Spleen (tissue), 7 donors: Measurements from ENCODE around the gene TYMP.

Experiments
- CTCF ChIP-seq, 11 experiments: fragments of 200-600 bp in 7 of 11; fragments of 450-650 bp in 4 of 11; sonication (generic) in 4 of 11; IDR thresholded peaks in 8 of 11; conservative IDR thresholded peaks in 3 of 11; 1 replicate in 7 of 11; 2 replicates in 4 of 11; pipeline versions ENCODE4 v1.4.0 to v1.8.0; 2016 to 2021; ENCODE audit warnings: antibody characterized with exemption in 11 of 11, inconsistent platforms in 4 of 11, mild to moderate bottlenecking in 1 of 11
- POLR2A ChIP-seq, 3 donors: fragments of 450-650 bp; IDR thresholded peaks; one replicate each; pipeline ENCODE4 v1.5.1; 2017; ENCODE audit warnings: antibody characterized with exemption in 3 of 3, mild to moderate bottlenecking in 1 of 3
- POLR2AphosphoS5 ChIP-seq, 3 donors: sonication (generic); formaldehyde crosslinking; IDR thresholded peaks; one replicate each; pipeline ENCODE4 v1.5.1; 2017; ENCODE audit warnings: antibody characterized with exemption in 3 of 3
- donor health status: DM: no; HTN: no; CAD: no; lungs with moderate emphysema.
- donor health status: DM: no; HTN: no; CAD: no.
- donor health status: DM: no; HTN: no; CAD: no.

DNA sequence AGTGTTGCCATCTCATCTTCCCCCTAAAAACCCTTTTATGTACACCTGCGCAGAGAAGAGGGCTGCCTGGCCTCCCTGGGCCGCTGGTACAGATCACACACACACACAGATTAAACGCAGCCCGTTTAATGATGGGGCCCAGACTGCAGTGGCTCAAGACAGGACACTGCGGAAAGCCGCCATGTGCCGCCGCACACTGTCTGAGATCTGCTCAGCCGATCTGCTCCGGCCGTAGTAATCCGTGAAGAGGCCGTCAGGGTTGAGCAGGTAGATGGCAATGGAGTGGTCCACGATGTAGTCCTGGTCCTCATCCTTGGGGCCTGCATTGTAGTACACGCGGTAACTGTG lies 6.4 kb downstream of the TYMP start:
- no peak for TF ChIP-seq POLR2AphosphoS5 (IDR thresholded peaks at IDR 0.05)
- TF ChIP-seq CTCF (IDR thresholded peaks at IDR 0.05 in 8 of 11, conservative IDR thresholded peaks at IDR 0.05 in 3 of 11) = no peak
- no peak for TF ChIP-seq POLR2A (IDR thresholded peaks at IDR 0.05)
